Liver (tissue), 3 donors: ENCODE measurements around the gene SMPD1.

Experiments used
- ATF3 ChIP-seq: IDR thresholded peaks from 2 replicates; pipeline ENCODE4 v1.6.1; 2016; ENCODE audit warnings: antibody characterized with exemption
- EGR1 ChIP-seq, 2 donors: IDR thresholded peaks; 2 replicates each; pipeline ENCODE4 v1.6.1; 2016 to 2018; ENCODE audit warnings: antibody characterized with exemption in 2 of 2, low read depth in 2 of 2
- GABPA ChIP-seq, 2 donors: IDR thresholded peaks in 1 of 2; conservative IDR thresholded peaks in 1 of 2; 2 replicates each; pipeline ENCODE4 v1.6.1; 2016; ENCODE audit warnings: antibody characterized with exemption in 2 of 2, mild to moderate bottlenecking in 1 of 2, moderate library complexity in 1 of 2
- JUND ChIP-seq, 2 donors: IDR thresholded peaks; 2 replicates each; pipeline ENCODE4 v1.6.1; 2016; ENCODE audit warnings: antibody characterized with exemption in 2 of 2
- MAX ChIP-seq: IDR thresholded peaks from 2 replicates; pipeline ENCODE4 v1.6.1; 2016; ENCODE audit warnings: antibody characterized with exemption
- NR2F2 ChIP-seq: IDR thresholded peaks from 2 replicates; pipeline ENCODE4 v1.6.1; 2016; ENCODE audit warnings: antibody characterized with exemption
- RAD21 ChIP-seq, 2 donors: IDR thresholded peaks; 2 replicates each; pipeline ENCODE4 v1.6.1; 2016; ENCODE audit warnings: antibody characterized with exemption in 2 of 2, mild to moderate bottlenecking in 2 of 2
- SP1 ChIP-seq: IDR thresholded peaks from 2 replicates; pipeline ENCODE4 v1.6.1; 2018; ENCODE audit warnings: antibody characterized with exemption, mild to moderate bottlenecking
- TAF1 ChIP-seq: conservative IDR thresholded peaks from 2 replicates; pipeline ENCODE4 v1.6.1; 2016; ENCODE audit warnings: antibody characterized with exemption, mild to moderate bottlenecking
- YY1 ChIP-seq: IDR thresholded peaks from 2 replicates; pipeline ENCODE4 v1.6.1; 2016; ENCODE audit warnings: antibody characterized with exemption, mild to moderate bottlenecking
- TF ChIP-seq, protein P1 (sequence below): fragments of 150-350 bp; IDR thresholded peaks from 2 replicates; pipeline ENCODE4 v1.5.1; 2017; ENCODE audit warnings: improper control_type of control experiment, low read depth, low read length; ENCODE audit not compliant: missing input control
- TF ChIP-seq, protein P2 (sequence below): IDR thresholded peaks from 2 replicates; pipeline ENCODE4 v1.6.1; 2016; ENCODE audit warnings: antibody characterized with exemption
- TF ChIP-seq, protein P3 (sequence below): IDR thresholded peaks from 2 replicates; pipeline ENCODE4 v1.6.1; 2016; ENCODE audit warnings: antibody characterized with exemption, mild to moderate bottlenecking
- donor health status: healthy.
- donor health status: healthy.

- TF ChIP-seq, protein P1, sequence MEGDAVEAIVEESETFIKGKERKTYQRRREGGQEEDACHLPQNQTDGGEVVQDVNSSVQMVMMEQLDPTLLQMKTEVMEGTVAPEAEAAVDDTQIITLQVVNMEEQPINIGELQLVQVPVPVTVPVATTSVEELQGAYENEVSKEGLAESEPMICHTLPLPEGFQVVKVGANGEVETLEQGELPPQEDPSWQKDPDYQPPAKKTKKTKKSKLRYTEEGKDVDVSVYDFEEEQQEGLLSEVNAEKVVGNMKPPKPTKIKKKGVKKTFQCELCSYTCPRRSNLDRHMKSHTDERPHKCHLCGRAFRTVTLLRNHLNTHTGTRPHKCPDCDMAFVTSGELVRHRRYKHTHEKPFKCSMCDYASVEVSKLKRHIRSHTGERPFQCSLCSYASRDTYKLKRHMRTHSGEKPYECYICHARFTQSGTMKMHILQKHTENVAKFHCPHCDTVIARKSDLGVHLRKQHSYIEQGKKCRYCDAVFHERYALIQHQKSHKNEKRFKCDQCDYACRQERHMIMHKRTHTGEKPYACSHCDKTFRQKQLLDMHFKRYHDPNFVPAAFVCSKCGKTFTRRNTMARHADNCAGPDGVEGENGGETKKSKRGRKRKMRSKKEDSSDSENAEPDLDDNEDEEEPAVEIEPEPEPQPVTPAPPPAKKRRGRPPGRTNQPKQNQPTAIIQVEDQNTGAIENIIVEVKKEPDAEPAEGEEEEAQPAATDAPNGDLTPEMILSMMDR, result no peak
- no peak for TF ChIP-seq ATF3
- TF ChIP-seq RAD21 (IDR thresholded peaks at IDR 0.05), result peak; percentile 29
- peak; percentile 44 for TF ChIP-seq YY1
- no peak for TF ChIP-seq TAF1
- TF ChIP-seq, protein P2, sequence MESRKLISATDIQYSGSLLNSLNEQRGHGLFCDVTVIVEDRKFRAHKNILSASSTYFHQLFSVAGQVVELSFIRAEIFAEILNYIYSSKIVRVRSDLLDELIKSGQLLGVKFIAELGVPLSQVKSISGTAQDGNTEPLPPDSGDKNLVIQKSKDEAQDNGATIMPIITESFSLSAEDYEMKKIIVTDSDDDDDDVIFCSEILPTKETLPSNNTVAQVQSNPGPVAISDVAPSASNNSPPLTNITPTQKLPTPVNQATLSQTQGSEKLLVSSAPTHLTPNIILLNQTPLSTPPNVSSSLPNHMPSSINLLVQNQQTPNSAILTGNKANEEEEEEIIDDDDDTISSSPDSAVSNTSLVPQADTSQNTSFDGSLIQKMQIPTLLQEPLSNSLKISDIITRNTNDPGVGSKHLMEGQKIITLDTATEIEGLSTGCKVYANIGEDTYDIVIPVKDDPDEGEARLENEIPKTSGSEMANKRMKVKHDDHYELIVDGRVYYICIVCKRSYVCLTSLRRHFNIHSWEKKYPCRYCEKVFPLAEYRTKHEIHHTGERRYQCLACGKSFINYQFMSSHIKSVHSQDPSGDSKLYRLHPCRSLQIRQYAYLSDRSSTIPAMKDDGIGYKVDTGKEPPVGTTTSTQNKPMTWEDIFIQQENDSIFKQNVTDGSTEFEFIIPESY, result peak; percentile 62
- TF ChIP-seq JUND (IDR thresholded peaks at IDR 0.05), result peak; percentile 63 to 73
- TF ChIP-seq, protein P3, sequence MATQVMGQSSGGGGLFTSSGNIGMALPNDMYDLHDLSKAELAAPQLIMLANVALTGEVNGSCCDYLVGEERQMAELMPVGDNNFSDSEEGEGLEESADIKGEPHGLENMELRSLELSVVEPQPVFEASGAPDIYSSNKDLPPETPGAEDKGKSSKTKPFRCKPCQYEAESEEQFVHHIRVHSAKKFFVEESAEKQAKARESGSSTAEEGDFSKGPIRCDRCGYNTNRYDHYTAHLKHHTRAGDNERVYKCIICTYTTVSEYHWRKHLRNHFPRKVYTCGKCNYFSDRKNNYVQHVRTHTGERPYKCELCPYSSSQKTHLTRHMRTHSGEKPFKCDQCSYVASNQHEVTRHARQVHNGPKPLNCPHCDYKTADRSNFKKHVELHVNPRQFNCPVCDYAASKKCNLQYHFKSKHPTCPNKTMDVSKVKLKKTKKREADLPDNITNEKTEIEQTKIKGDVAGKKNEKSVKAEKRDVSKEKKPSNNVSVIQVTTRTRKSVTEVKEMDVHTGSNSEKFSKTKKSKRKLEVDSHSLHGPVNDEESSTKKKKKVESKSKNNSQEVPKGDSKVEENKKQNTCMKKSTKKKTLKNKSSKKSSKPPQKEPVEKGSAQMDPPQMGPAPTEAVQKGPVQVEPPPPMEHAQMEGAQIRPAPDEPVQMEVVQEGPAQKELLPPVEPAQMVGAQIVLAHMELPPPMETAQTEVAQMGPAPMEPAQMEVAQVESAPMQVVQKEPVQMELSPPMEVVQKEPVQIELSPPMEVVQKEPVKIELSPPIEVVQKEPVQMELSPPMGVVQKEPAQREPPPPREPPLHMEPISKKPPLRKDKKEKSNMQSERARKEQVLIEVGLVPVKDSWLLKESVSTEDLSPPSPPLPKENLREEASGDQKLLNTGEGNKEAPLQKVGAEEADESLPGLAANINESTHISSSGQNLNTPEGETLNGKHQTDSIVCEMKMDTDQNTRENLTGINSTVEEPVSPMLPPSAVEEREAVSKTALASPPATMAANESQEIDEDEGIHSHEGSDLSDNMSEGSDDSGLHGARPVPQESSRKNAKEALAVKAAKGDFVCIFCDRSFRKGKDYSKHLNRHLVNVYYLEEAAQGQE, result peak; percentile 17
- TF ChIP-seq GABPA (IDR thresholded peaks at IDR 0.05 in 1 of 2, conservative IDR thresholded peaks at IDR 0.05 in 1 of 2), result peak in 1 of 2 donors; percentile 68
- peak; percentile 59 for TF ChIP-seq MAX
- no peak for TF ChIP-seq NR2F2
- TF ChIP-seq SP1, result peak; percentile 70
- TF ChIP-seq EGR1 (IDR thresholded peaks at IDR 0.05; ENCODE audit: low read depth in 2 of 2), result peak in 1 of 2 donors; percentile 88
Measured at GRCh38 chr11:6387811-6388599, 2.3 kb upstream of the SMPD1 start.
